Measurements from ENCODE around the gene LAPTM4A. TPM values are rescaled to one million over a fixed set of nuclear protein-coding genes. Genes with fewer than 3 reads are reported as not detected.
"Not testable (repeated sequence)": the region's sequence is repeated elsewhere in the genome, so short reads cannot be mapped to it uniquely, and the experiment has no call there.

LAPTM4A gene
- total RNA-seq, 1 experiment from 2014 or later: 26.8 TPM

GRCh38 chr2:20050646-20051531, 539 bp downstream of the LAPTM4A start:
- peak; percentile 76 for DNase-seq (ENCODE audit: low spot score)

- DNase-seq (ENCODE audit: low spot score): peak; percentile 9
Observed at GRCh38 chr2:20050104-20050645, 1.3 kb downstream of the LAPTM4A start.

- DNase-seq (ENCODE audit: low spot score): peak; percentile 6
Observed at GRCh38 chr2:20049637-20050036, 1.8 kb downstream of the LAPTM4A start.

GRCh38 chr2:20048488-20049448, 2.7 kb downstream of the LAPTM4A start:
- DNase-seq (ENCODE audit: low spot score): no peak

- not testable (repeated sequence) for DNase-seq (ENCODE audit: low spot score)
Observed at GRCh38 chr2:20045712-20046292, 5.6 kb downstream of the LAPTM4A start.

- no peak for DNase-seq (ENCODE audit: low spot score)
Observed at GRCh38 chr2:20044778-20045177, 6.7 kb downstream of the LAPTM4A start.

- no peak for DNase-seq (ENCODE audit: low spot score)
Observed at GRCh38 chr2:20042531-20042930, 8.9 kb downstream of the LAPTM4A start.

- DNase-seq (ENCODE audit: low spot score): no peak
Observed at GRCh38 chr2:20040489-20041172, 10.8 kb downstream of the LAPTM4A start.

- DNase-seq (ENCODE audit: low spot score): no peak
Observed at GRCh38 chr2:20037660-20038059, 13.8 kb downstream of the LAPTM4A start.

GRCh38 chr2:20035955-20036666, 15.3 kb downstream of the LAPTM4A start:
- no peak for DNase-seq (ENCODE audit: low spot score)

GRCh38 chr2:20034821-20035220, 16.6 kb downstream of the LAPTM4A start:
- no peak for DNase-seq (ENCODE audit: low spot score)

- DNase-seq (ENCODE audit: low spot score): no peak
Observed at GRCh38 chr2:20034218-20034617, 17.2 kb downstream of the LAPTM4A start.

- DNase-seq (ENCODE audit: low spot score): no peak
Observed at GRCh38 chr2:20033322-20033721, 18.1 kb downstream of the LAPTM4A start.

GRCh38 chr2:20030224-20030623, 21.2 kb downstream of the LAPTM4A start:
- no peak for DNase-seq (ENCODE audit: low spot score)

GRCh38 chr2:20027705-20028434, 23.6 kb downstream of the LAPTM4A start:
- DNase-seq (ENCODE audit: low spot score): peak; percentile 53

- DNase-seq (ENCODE audit: low spot score): peak; percentile 60
Observed at GRCh38 chr2:20027260-20027677, 24.2 kb downstream of the LAPTM4A start.

GRCh38 chr2:20025065-20025786, 26.2 kb downstream of the LAPTM4A start:
- peak; percentile 59 for DNase-seq (ENCODE audit: low spot score)

GRCh38 chr2:20023688-20024087, 27.7 kb downstream of the LAPTM4A start:
- DNase-seq (ENCODE audit: low spot score): no peak

All from HT-29 (cell line).